T-cell (primary cell): ENCODE measurements around the gene TMEM163. TPM values are rescaled to one million over a fixed set of nuclear protein-coding genes. Genes with fewer than 3 reads are reported as not detected.

ENCODE experiments used
- ATAC-seq, 4 experiments: fragments of 200-7000 bp in 3 of 4; fragments of 150-1000 bp in 1 of 4; cut with Tn5 transposase; replicated peaks in 1 of 4; 1 replicate in 3 of 4; 2 replicates in 1 of 4; pipeline ENCODE4 v1.10.0; 2021; ENCODE audit warnings: moderate library complexity in 3 of 4, mild to moderate bottlenecking in 2 of 4, moderate number of reproducible peaks in 1 of 4
- CTCF ChIA-PET, 2 donors: fragments of 300-600 bp; sonication (Branson Sonifier 250); formaldehyde crosslinking; loops; one replicate each; lab custom pipeline; 2022; ENCODE audit warnings: antibody characterized with exemption in 2 of 2; lab: Charles Lee
- POLR2A ChIA-PET, 2 donors: fragments of 300-600 bp; sonication (Branson Sonifier 250); formaldehyde crosslinking; loops; one replicate each; lab custom pipeline; 2022; ENCODE audit warnings: antibody characterized with exemption in 2 of 2; lab: Charles Lee
- DNase-seq, 35 experiments: peaks; one replicate each; pipeline versions ENCODE4 v3.0.0 to v3.0.0-alpha.2; 2013 to 2023
- H3K27ac ChIP-seq: one replicate; pipeline ENCODE4 v1.5.1; 2013; ENCODE audit warnings: low read length
- H3K27me3 ChIP-seq, 2 experiments: replicated peaks in 1 of 2; 1 replicate in 1 of 2; 2 replicates in 1 of 2; pipeline versions ENCODE4 v1.6.1 to v1.7.0; 2013; ENCODE audit warnings: low read length in 1 of 2, mixed read lengths in 1 of 2; ENCODE audit not compliant: control insufficient read depth in 2 of 2, insufficient read depth in 2 of 2; ENCODE audit errors: extremely low read depth in 1 of 2
- H3K36me3 ChIP-seq, 2 donors: 1 replicate in 1 of 2; 2 replicates in 1 of 2; pipeline versions ENCODE4 v1.6.1 to v1.7.0; 2013; ENCODE audit warnings: low read length in 1 of 2; ENCODE audit not compliant: control insufficient read depth in 2 of 2, insufficient read depth in 1 of 2; ENCODE audit errors: extremely low read depth in 1 of 2
- H3K4me1 ChIP-seq, 2 experiments: 1 replicate in 1 of 2; 2 replicates in 1 of 2; pipeline versions ENCODE4 v1.6.1 to v1.7.0; 2013; ENCODE audit warnings: low read length in 2 of 2, mixed read lengths in 1 of 2; ENCODE audit not compliant: insufficient read depth in 2 of 2, control insufficient read depth in 1 of 2; ENCODE audit errors: extremely low read depth in 1 of 2
- H3K4me3 ChIP-seq, 2 donors: 1 replicate in 1 of 2; 2 replicates in 1 of 2; pipeline versions ENCODE4 v1.5.1 to v1.7.0; 2013; ENCODE audit warnings: mild to moderate bottlenecking in 2 of 2, low read length in 1 of 2, moderate library complexity in 1 of 2; ENCODE audit not compliant: control insufficient read depth in 1 of 2; ENCODE audit errors: extremely low read depth in 1 of 2
- H3K9me3 ChIP-seq: 2 replicates; pipeline ENCODE4 v1.7.0; 2013
- H3K27ac Mint-ChIP-seq, 2 donors: one replicate each; pipeline ENCODE4 v1.8.0; 2020 to 2021; ENCODE audit warnings: mild to moderate bottlenecking in 2 of 2, mixed read lengths in 2 of 2
- H3K27me3 Mint-ChIP-seq, 2 donors: one replicate each; pipeline ENCODE4 v1.8.0; 2021 to 2022; ENCODE audit warnings: mixed read lengths in 2 of 2
- H3K36me3 Mint-ChIP-seq: one replicate; pipeline ENCODE4 v1.8.0; 2021; ENCODE audit warnings: mixed read lengths
- H3K4me1 Mint-ChIP-seq, 3 donors: one replicate each; pipeline ENCODE4 v1.8.0; 2020 to 2022; ENCODE audit warnings: mixed read lengths in 3 of 3, mild to moderate bottlenecking in 1 of 3
- H3K4me3 Mint-ChIP-seq, 3 donors: one replicate each; pipeline ENCODE4 v1.8.0; 2020 to 2022; ENCODE audit warnings: mild to moderate bottlenecking in 3 of 3, mixed read lengths in 3 of 3, moderate library complexity in 3 of 3
- H3K9me3 Mint-ChIP-seq, 3 donors: one replicate each; pipeline ENCODE4 v1.8.0; 2020 to 2022; ENCODE audit warnings: mixed read lengths in 3 of 3
- WGBS: methylation state at CpG from one replicate; pipeline ENCODE4 v1.1.5; 2013; ENCODE audit warnings: missing lambda C conversion rate; ENCODE audit not compliant: insufficient coverage; 5-methylcytosine and 5-hydroxymethylcytosine counted together
- total RNA-seq, 35 experiments: library from RNA in 6 of 35; stranded (reverse) in 6 of 35; fragments of 120-200 nt in 1 of 35; gene quantifications; one replicate each; pipeline versions ENCODE4 v1.2.1 to v1.2.4 and lab custom pipeline; 2013 to 2026

TMEM163 gene
- total RNA-seq, 5 donors from 2014 or later (not counting 1 experiment from before 2014, with no cell fraction given): 0.18 to 0.73 (median 0.35) TPM

GRCh38 chr2:134581877-134582546 is 136.8 kb downstream of the TMEM163 start:
- no peak for ATAC-seq
- H3K4me3 ChIP-seq: no peak overlapping the region
- Mint-ChIP-seq H3K4me1 (peaks cover 9 to 30% (median 14%) of the 10 kb centered on the region in 3 donors), H3K4me3 (no peak overlapping the region), H3K27ac (peak overlapping the region in 1 of 2 donors; percentile 64), H3K27me3 (no peaks in the 10 kb centered on the region), H3K36me3 (no peaks in the 10 kb centered on the region), H3K9me3 (no peaks in the 10 kb centered on the region)
- no peak overlapping the region for H3K27ac ChIP-seq
- H3K36me3 ChIP-seq: no peaks in the 10 kb centered on the region
- peaks cover 0 to 5% of the 10 kb centered on the region in 2 experiments for H3K27me3 ChIP-seq
- WGBS: 74% methylated on average over 6 of the region's 10 CpGs
- no peaks in the 10 kb centered on the region for H3K9me3 ChIP-seq
- DNase-seq: no peak
- peaks cover 0 to 15% of the 10 kb centered on the region in 2 experiments for H3K4me1 ChIP-seq
- ChIA-PET CTCF (no interaction called here), POLR2A (interaction anchor here in 1 of 2 donors (0.5 kb wide), 1 partner anchor 173 kb away, joined by 3 read pairs; no protein-coding TSS in a partner anchor)

GRCh38 chr2:134578316-134578715 is 140.5 kb downstream of the TMEM163 start:
- ATAC-seq: no peak
- WGBS: 100% methylated on average over 3 of the region's 7 CpGs
- no peak overlapping the region for H3K27ac ChIP-seq

GRCh38 chr2:134576478-134576877 is 142.3 kb downstream of the TMEM163 start:
- POLR2A ChIA-PET: no interaction called here
- no peak overlapping the region for H3K27ac Mint-ChIP-seq
- ATAC-seq (peak in 2 of 4 experiments; percentile 52 to 53), DNase-seq (peak in 15 of 35 experiments; percentile 2 to 57 (median 14))
- H3K9me3 Mint-ChIP-seq: no peaks in the 10 kb centered on the region
- Histone ChIP-seq H3K27me3 (peaks cover 0 to 5% of the 10 kb centered on the region in 2 experiments), H3K36me3 (no peaks in the 10 kb centered on the region), H3K27ac (no peak overlapping the region), H3K4me1 (no peaks in the 10 kb centered on the region), H3K9me3 (no peaks in the 10 kb centered on the region), H3K4me3 (no peak overlapping the region)
- H3K4me3 Mint-ChIP-seq: no peak overlapping the region
- no peaks in the 10 kb centered on the region for H3K27me3 Mint-ChIP-seq
- peaks cover 0 to 7% (median 0%) of the 10 kb centered on the region in 3 donors for H3K4me1 Mint-ChIP-seq
- no peaks in the 10 kb centered on the region for H3K36me3 Mint-ChIP-seq
- CTCF ChIA-PET: interaction anchor here (0.6 to 1.0 kb wide), 3 partner anchors 293 to 367 kb away, joined by 3 read pairs; no protein-coding TSS in a partner anchor

More at GRCh38 chr2:134578316-134578715, 140.5 kb downstream of the TMEM163 start:
- no peak overlapping the region for H3K4me3 ChIP-seq
- Mint-ChIP-seq H3K9me3 (no peaks in the 10 kb centered on the region), H3K27ac (no peak overlapping the region), H3K27me3 (no peaks in the 10 kb centered on the region), H3K4me3 (no peak overlapping the region), H3K4me1 (peaks cover 11 to 17% (median 13%) of the 10 kb centered on the region in 3 donors), H3K36me3 (no peaks in the 10 kb centered on the region)
- POLR2A ChIA-PET: no interaction called here
- H3K27me3 ChIP-seq: peaks cover 0 to 5% of the 10 kb centered on the region in 2 experiments
- no peak for DNase-seq
- no peaks in the 10 kb centered on the region for H3K36me3 ChIP-seq
- CTCF ChIA-PET: no interaction called here
- H3K9me3 ChIP-seq: no peaks in the 10 kb centered on the region
- H3K4me1 ChIP-seq: peaks cover 0 to 7% of the 10 kb centered on the region in 2 experiments

- H3K4me1 ChIP-seq: no peaks in the 10 kb centered on the region
- H3K27me3 Mint-ChIP-seq: no peaks in the 10 kb centered on the region
- no peaks in the 10 kb centered on the region for H3K9me3 ChIP-seq
- H3K27me3 ChIP-seq: peaks cover 0 to 5% of the 10 kb centered on the region in 2 experiments
- no peak for ATAC-seq
- H3K4me1 Mint-ChIP-seq: peaks cover 0 to 7% (median 0%) of the 10 kb centered on the region in 3 donors
- no peak overlapping the region for H3K4me3 Mint-ChIP-seq
- H3K36me3 ChIP-seq: no peaks in the 10 kb centered on the region
- POLR2A ChIA-PET: no interaction called here
- no peak for DNase-seq
- no peaks in the 10 kb centered on the region for H3K9me3 Mint-ChIP-seq
- 77% methylated on average over 5 of the region's 5 CpGs for WGBS
- no peaks in the 10 kb centered on the region for H3K36me3 Mint-ChIP-seq
- CTCF ChIA-PET: interaction anchor here in 1 of 2 donors (0.6 to 1.0 kb wide), 2 partner anchors 10 to 323 kb away, joined by 3 read pairs; no protein-coding TSS in a partner anchor
- H3K27ac ChIP-seq: no peak overlapping the region
- H3K4me3 ChIP-seq: no peak overlapping the region
- H3K27ac Mint-ChIP-seq: no peak overlapping the region
Observed at GRCh38 chr2:134575888-134576287, 142.9 kb downstream of the TMEM163 start.

- Histone ChIP-seq H3K4me1 (no peaks in the 10 kb centered on the region), H3K27ac (no peak overlapping the region), H3K36me3 (no peaks in the 10 kb centered on the region), H3K27me3 (no peaks in the 10 kb centered on the region), H3K9me3 (no peaks in the 10 kb centered on the region), H3K4me3 (no peak overlapping the region)
- Mint-ChIP-seq H3K27ac (no peak overlapping the region), H3K27me3 (no peaks in the 10 kb centered on the region), H3K4me3 (no peak overlapping the region), H3K4me1 (peaks cover 0 to 7% (median 0%) of the 10 kb centered on the region in 3 donors), H3K36me3 (no peaks in the 10 kb centered on the region), H3K9me3 (no peaks in the 10 kb centered on the region)
- ChIA-PET CTCF (no interaction called here), POLR2A (no interaction called here)
- DNase-seq: no peak
- no peak for ATAC-seq
- WGBS: 57% methylated on average over 7 of the region's 10 CpGs
Observed at GRCh38 chr2:134574611-134575330, 144.0 kb downstream of the TMEM163 start.

GRCh38 chr2:134573724-134574123 is 145.1 kb downstream of the TMEM163 start:
- H3K4me1 ChIP-seq: no peaks in the 10 kb centered on the region
- Mint-ChIP-seq H3K27ac (no peak overlapping the region), H3K9me3 (no peaks in the 10 kb centered on the region), H3K27me3 (no peaks in the 10 kb centered on the region), H3K36me3 (no peaks in the 10 kb centered on the region), H3K4me3 (no peak overlapping the region), H3K4me1 (peaks cover 0 to 7% (median 0%) of the 10 kb centered on the region in 3 donors)
- CTCF ChIA-PET: no interaction called here
- no peaks in the 10 kb centered on the region for H3K36me3 ChIP-seq
- no peaks in the 10 kb centered on the region for H3K9me3 ChIP-seq
- POLR2A ChIA-PET: no interaction called here
- no peak overlapping the region for H3K4me3 ChIP-seq
- ATAC-seq (no peak), DNase-seq (no peak)
- WGBS: no CpG with 5 or more reads among the region's 1 CpG
- no peaks in the 10 kb centered on the region for H3K27me3 ChIP-seq
- no peak overlapping the region for H3K27ac ChIP-seq
